C4-2B (cell line): ENCODE results near the gene CCDC88C.

ENCODE experiments used
- CTCF ChIP-seq: fragments of 450-650 bp; conservative IDR thresholded peaks from 2 replicates; pipeline ENCODE4 v1.5.1; 2017; ENCODE audit warnings: mild to moderate bottlenecking
- ZFX ChIP-seq: fragments of 450-650 bp; IDR thresholded peaks from 2 replicates; pipeline ENCODE4 v1.6.1; 2017

- TF ChIP-seq CTCF (no peak), ZFX (no peak)
Observed at GRCh38 chr14:91385224-91385623, 32.4 kb downstream of the CCDC88C start.
